ENCODE results near the gene NUP43.

The NUP43 gene

GRCh38 chr6:149681209-149681608, 65.1 kb downstream of the NUP43 start:
- no peak for DNase-seq (ENCODE audit: low read depth, low spot score)
- in situ Hi-C loops (cut with HindIII; ENCODE audit: low sequenced_read_pairs), result no loop called here

DNA sequence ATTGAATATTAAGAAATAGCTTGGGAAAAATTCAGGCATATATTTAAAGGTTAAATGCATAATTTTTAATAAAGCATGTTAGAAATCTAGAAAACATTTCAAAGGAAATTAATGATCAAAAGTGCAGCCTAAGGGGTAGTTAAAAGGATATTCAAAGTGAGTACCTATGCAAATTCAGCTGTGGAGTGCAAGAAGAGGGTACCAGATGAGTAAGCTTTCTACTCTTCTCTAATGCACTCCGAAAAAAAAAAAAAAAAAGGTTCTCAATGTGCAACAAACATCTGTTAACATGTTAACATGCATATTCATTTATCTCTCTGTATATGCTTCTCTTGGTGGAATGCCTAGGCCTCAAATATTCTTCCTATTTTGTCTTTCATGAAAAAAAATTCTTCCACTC, 65.8 kb downstream of the NUP43 start:
- TF ChIP-seq, protein P1, sequence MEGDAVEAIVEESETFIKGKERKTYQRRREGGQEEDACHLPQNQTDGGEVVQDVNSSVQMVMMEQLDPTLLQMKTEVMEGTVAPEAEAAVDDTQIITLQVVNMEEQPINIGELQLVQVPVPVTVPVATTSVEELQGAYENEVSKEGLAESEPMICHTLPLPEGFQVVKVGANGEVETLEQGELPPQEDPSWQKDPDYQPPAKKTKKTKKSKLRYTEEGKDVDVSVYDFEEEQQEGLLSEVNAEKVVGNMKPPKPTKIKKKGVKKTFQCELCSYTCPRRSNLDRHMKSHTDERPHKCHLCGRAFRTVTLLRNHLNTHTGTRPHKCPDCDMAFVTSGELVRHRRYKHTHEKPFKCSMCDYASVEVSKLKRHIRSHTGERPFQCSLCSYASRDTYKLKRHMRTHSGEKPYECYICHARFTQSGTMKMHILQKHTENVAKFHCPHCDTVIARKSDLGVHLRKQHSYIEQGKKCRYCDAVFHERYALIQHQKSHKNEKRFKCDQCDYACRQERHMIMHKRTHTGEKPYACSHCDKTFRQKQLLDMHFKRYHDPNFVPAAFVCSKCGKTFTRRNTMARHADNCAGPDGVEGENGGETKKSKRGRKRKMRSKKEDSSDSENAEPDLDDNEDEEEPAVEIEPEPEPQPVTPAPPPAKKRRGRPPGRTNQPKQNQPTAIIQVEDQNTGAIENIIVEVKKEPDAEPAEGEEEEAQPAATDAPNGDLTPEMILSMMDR (IDR thresholded peaks at IDR 0.05; ENCODE audit: low read depth, low read length), result no peak
- DNase-seq (ENCODE audit: low read depth, low spot score), result no peak
- H3K4me3 ChIP-seq (ENCODE audit: low read depth, low read length), result no peak overlapping the region
- in situ Hi-C loops (cut with HindIII; ENCODE audit: low sequenced_read_pairs), result no loop called here

More at GRCh38 chr6:149681209-149681608, 65.1 kb downstream of the NUP43 start:
- H3K4me3 ChIP-seq (ENCODE audit: low read depth, low read length), result no peak overlapping the region
- TF ChIP-seq, protein P1 (IDR thresholded peaks at IDR 0.05; ENCODE audit: low read depth, low read length), result no peak

Measured in astrocyte of the spinal cord (primary cell).